Measurements from ENCODE around the gene ARF1.

GRCh38 chr1:228058172-228058948 is 24.1 kb upstream of the ARF1 start:
- TF ChIP-seq CTCF (IDR thresholded peaks at IDR 0.05) (no peak), POLR2AphosphoS5 (IDR thresholded peaks at IDR 0.05) (no peak), EP300 (IDR thresholded peaks at IDR 0.05) (no peak)

All from suprapubic skin (tissue), 4 donors.